H1 (cell line): ENCODE data around the gene KYNU. TPM values are rescaled to one million over a fixed set of nuclear protein-coding genes. Genes with fewer than 3 reads are reported as not detected.

ENCODE experiments used
- CTCF ChIA-PET: fragments of 300-600 bp; sonication (Branson Sonifier 250); formaldehyde crosslinking; loops from one replicate; lab custom pipeline; 2021; ENCODE audit not compliant: partially characterized antibody; lab: Charles Lee
- POLR2A ChIA-PET: fragments of 300-600 bp; sonication (Branson Sonifier 250); formaldehyde crosslinking; loops from one replicate; lab custom pipeline; 2021; ENCODE audit warnings: inconsistent platforms; ENCODE audit not compliant: partially characterized antibody; lab: Charles Lee
- DNase-seq, 2 experiments: peaks; one replicate each; pipeline versions ENCODE4 v3.0.0 to v3.0.0-alpha.2; 2010 to 2022; ENCODE audit warnings: low spot score in 2 of 2, low read depth in 1 of 2, mixed read lengths in 1 of 2
- FAIRE-seq: peaks from 2 replicates; lab custom pipeline; 2011; peaks lifted over from hg19 to GRCh38; lab: Jason Lieb, UNC
- H2AFZ ChIP-seq: 2 replicates; pipeline ENCODE4 v1.8.1; 2012; ENCODE audit warnings: low read length, inconsistent platforms
- H2AK5ac ChIP-seq: 2 replicates; pipeline ENCODE4 v1.6.1; 2013; ENCODE audit warnings: low read depth, low read length
- H2BK120ac ChIP-seq: replicated peaks from 2 replicates; pipeline ENCODE3; 2013; ENCODE audit warnings: low read depth, low read length, inconsistent platforms
- H2BK12ac ChIP-seq: 2 replicates; pipeline ENCODE4 v1.6.1; 2013; ENCODE audit warnings: low read depth, low read length
- H2BK15ac ChIP-seq: 2 replicates; pipeline ENCODE4 v1.6.1; 2013; ENCODE audit warnings: low read length
- H2BK20ac ChIP-seq: 2 replicates; pipeline ENCODE4 v1.6.1; 2013; ENCODE audit warnings: low read length
- H2BK5ac ChIP-seq: 2 replicates; pipeline ENCODE4 v1.6.1; 2013; ENCODE audit warnings: low read depth, low read length
- H3K14ac ChIP-seq: 2 replicates; pipeline ENCODE4 v1.6.1; 2013; ENCODE audit warnings: inconsistent platforms; ENCODE audit not compliant: insufficient read length
- H3K18ac ChIP-seq: 2 replicates; pipeline ENCODE4 v1.6.1; 2013; ENCODE audit warnings: low read length; ENCODE audit errors: extremely low read depth
- H3K23ac ChIP-seq: 2 replicates; pipeline ENCODE4 v1.6.1; 2013; ENCODE audit warnings: inconsistent platforms; ENCODE audit not compliant: insufficient read length
- H3K23me2 ChIP-seq: 2 replicates; pipeline ENCODE4 v1.6.1; 2013; ENCODE audit warnings: low read depth, low read length
- H3K27ac ChIP-seq: 2 replicates; pipeline ENCODE4 v1.6.1; 2011; ENCODE audit warnings: low read depth, low read length, inconsistent platforms
- H3K27me3 ChIP-seq, 4 experiments: replicated peaks in 1 of 4; 1 replicate in 1 of 4; 2 replicates in 3 of 4; pipeline versions ENCODE4 v1.6.1 to v1.8.1; 2011 to 2013; ENCODE audit warnings: low read length in 3 of 4, mild to moderate bottlenecking in 3 of 4, inconsistent platforms in 2 of 4, mixed read lengths in 2 of 4, moderate library complexity in 1 of 4; ENCODE audit not compliant: control insufficient read depth in 3 of 4, insufficient read depth in 3 of 4; ENCODE audit errors: extremely low read depth in 1 of 4
- H3K36me3 ChIP-seq, 4 experiments: 2 replicates each; pipeline versions ENCODE4 v1.6.1 to v1.8.1; 2011 to 2013; ENCODE audit warnings: mild to moderate bottlenecking in 4 of 4, low read length in 3 of 4, moderate library complexity in 2 of 4, control low read depth in 1 of 4, inconsistent platforms in 1 of 4; ENCODE audit not compliant: insufficient read depth in 4 of 4, control insufficient read depth in 2 of 4
- H3K4ac ChIP-seq: replicated peaks from 2 replicates; pipeline ENCODE3; 2013; ENCODE audit warnings: low read length, low read depth, mixed read lengths, inconsistent platforms; ENCODE audit not compliant: insufficient read length
- H3K4me1 ChIP-seq, 4 experiments: replicated peaks in 1 of 4; 1 replicate in 1 of 4; 2 replicates in 3 of 4; pipeline versions ENCODE4 v1.6.1 to v1.8.1; 2011 to 2013; ENCODE audit warnings: low read length in 3 of 4, inconsistent platforms in 2 of 4, mixed read lengths in 1 of 4; ENCODE audit not compliant: insufficient read depth in 4 of 4, control insufficient read depth in 3 of 4
- H3K4me2 ChIP-seq, 2 experiments: 2 replicates each; pipeline versions ENCODE4 v1.6.1 to v1.8.1; 2011 to 2013; ENCODE audit warnings: low read depth in 2 of 2, low read length in 2 of 2, control low read depth in 1 of 2, inconsistent platforms in 1 of 2, mild to moderate bottlenecking in 1 of 2; ENCODE audit not compliant: insufficient read depth in 1 of 2
- H3K4me3 ChIP-seq, 4 experiments: fragments of 200-600, 300-600 bp in 1 of 4; sonication (generic), shearing (Covaris generic), sonication (Bioruptor Twin) in 1 of 4; 2 replicates each; pipeline versions ENCODE4 v1.5.1 to v1.8.1; 2011 to 2016; ENCODE audit warnings: low read length in 4 of 4, low read depth in 3 of 4, control low read depth in 2 of 4, inconsistent platforms in 2 of 4, mild to moderate bottlenecking in 2 of 4, mixed read lengths in 1 of 4, moderate library complexity in 1 of 4; ENCODE audit not compliant: insufficient read depth in 2 of 4; ENCODE audit errors: extremely low read depth in 1 of 4
- H3K56ac ChIP-seq: replicated peaks from 2 replicates; pipeline ENCODE3; 2013; ENCODE audit warnings: low read depth, mild to moderate bottlenecking, mixed read lengths, low read length, inconsistent platforms; ENCODE audit not compliant: insufficient read length
- H3K79me1 ChIP-seq: 2 replicates; pipeline ENCODE4 v1.6.1; 2013; ENCODE audit warnings: low read depth, low read length, control low read depth
- H3K79me2 ChIP-seq, 2 experiments: 2 replicates each; pipeline versions ENCODE4 v1.6.1 to v1.8.1; 2012 to 2013; ENCODE audit warnings: low read length in 2 of 2, mild to moderate bottlenecking in 2 of 2, inconsistent platforms in 1 of 2; ENCODE audit not compliant: insufficient read depth in 2 of 2, control insufficient read depth in 1 of 2
- H3K9ac ChIP-seq, 4 experiments: replicated peaks in 1 of 4; 1 replicate in 1 of 4; 2 replicates in 3 of 4; pipeline versions ENCODE4 v1.6.1 to v1.8.1; 2011 to 2013; ENCODE audit warnings: low read depth in 3 of 4, low read length in 3 of 4, control low read depth in 2 of 4, mild to moderate bottlenecking in 2 of 4, moderate library complexity in 2 of 4, inconsistent platforms in 1 of 4; ENCODE audit errors: extremely low read depth in 1 of 4
- H3K9me3 ChIP-seq, 2 experiments: 2 replicates each; pipeline versions ENCODE4 v1.6.1 to v1.8.1; 2012 to 2013; ENCODE audit warnings: mild to moderate bottlenecking in 2 of 2, moderate library complexity in 2 of 2, control low read depth in 1 of 2, inconsistent platforms in 1 of 2, low read depth in 1 of 2, low read length in 1 of 2, mixed read lengths in 1 of 2; ENCODE audit not compliant: insufficient read depth in 2 of 2
- H4K20me1 ChIP-seq, 2 experiments: replicated peaks in 1 of 2; 2 replicates each; pipeline versions ENCODE3 to v1.8.1; 2011 to 2013; ENCODE audit warnings: inconsistent platforms in 2 of 2, low read length in 2 of 2, mild to moderate bottlenecking in 1 of 2; ENCODE audit not compliant: insufficient read depth in 2 of 2, control insufficient read depth in 1 of 2
- H4K5ac ChIP-seq: 2 replicates; pipeline ENCODE4 v1.6.1; 2013; ENCODE audit warnings: low read length, low read depth, mixed read lengths, inconsistent platforms; ENCODE audit not compliant: insufficient read length
- H4K8ac ChIP-seq: 2 replicates; pipeline ENCODE4 v1.8.0; 2013; ENCODE audit warnings: mild to moderate bottlenecking, moderate library complexity, low read length, inconsistent platforms; ENCODE audit not compliant: insufficient read depth; ENCODE audit errors: extremely low read depth
- H4K91ac ChIP-seq: replicated peaks from 2 replicates; pipeline ENCODE3; 2013; ENCODE audit warnings: low read length, mixed read lengths, inconsistent platforms; ENCODE audit not compliant: insufficient read length
- CTCF ChIP-seq, 3 experiments: IDR thresholded peaks; 1 replicate in 2 of 3; 2 replicates in 1 of 3; pipeline versions ENCODE4 v1.5.1 to v1.6.1; 2011; ENCODE audit warnings: low read length in 3 of 3, mild to moderate bottlenecking in 3 of 3, inconsistent platforms in 2 of 3, low read depth in 1 of 3, moderate library complexity in 1 of 3; ENCODE audit not compliant: insufficient read depth in 1 of 3; ENCODE audit errors: control extremely low read depth in 1 of 3
- E2F6 ChIP-seq: IDR thresholded peaks from 2 replicates; pipeline ENCODE4 v1.6.1; 2012; ENCODE audit warnings: inconsistent platforms
- MAFK ChIP-seq: IDR thresholded peaks from 2 replicates; pipeline ENCODE4 v1.6.1; 2012; ENCODE audit warnings: low read depth, mild to moderate bottlenecking, improper control_type of control experiment, low read length
- RAD21 ChIP-seq, 2 experiments: IDR thresholded peaks in 1 of 2; conservative IDR thresholded peaks in 1 of 2; 2 replicates each; pipeline ENCODE4 v1.6.1; 2011; ENCODE audit warnings: low read depth in 2 of 2, low read length in 2 of 2, improper control_type of control experiment in 1 of 2, inconsistent platforms in 1 of 2, mild to moderate bottlenecking in 1 of 2, moderate library complexity in 1 of 2
- SIX5 ChIP-seq: IDR thresholded peaks from 2 replicates; pipeline ENCODE4 v1.6.1; 2011; ENCODE audit warnings: mild to moderate bottlenecking, low read depth, low read length
- polyA plus RNA-seq, 7 experiments: library from polyadenylated mRNA; depleted of rRNA in 3 of 7; stranded (reverse) in 5 of 7; unstranded in 2 of 7; fragments of >200 nt in 5 of 7; fragments of 200-250 nt in 2 of 7; gene quantifications; 1 replicate in 5 of 7; 2 replicates in 1 of 7; 4 replicates in 1 of 7; pipeline versions ENCODE4 v1.2.1 to v1.2.3, GENCODE V29; 2011 to 2013; ENCODE audit warnings: missing spikeins in 2 of 7, mixed read lengths in 2 of 7
- total RNA-seq: library from RNA; stranded (reverse); fragmentation: NEBNext Ultra II Directional; extraction: Animal tissue kit (Norgen Biotek cat#: 25700); gene quantifications from 2 replicates; pipeline ENCODE4 v1.2.1, GENCODE V29; 2021

KYNU gene
- total and polyA plus RNA-seq, 2 of the 8 experiments (the other 6 are each of a cell fraction or from before 2014, with no cell fraction given) = 0.09 to 0.13 TPM

- Histone ChIP-seq H3K79me2 (no peaks in the 10 kb centered on the region), H2BK20ac (no peak overlapping the region), H3K9ac (no peak overlapping the region), H3K36me3 (no peaks in the 10 kb centered on the region), H3K4me2 (no peak overlapping the region), H3K23me2 (no peaks in the 10 kb centered on the region), H3K18ac (no peak overlapping the region; the same call in 1 of the 2 replicates), H3K4me3 (no peak overlapping the region), H2AK5ac (no peak overlapping the region), H3K79me1 (no peaks in the 10 kb centered on the region), H3K23ac (no peak overlapping the region), H3K14ac (no peak overlapping the region), H3K4me1 (peaks cover 0 to 4% (median under 1%) of the 10 kb centered on the region in 4 experiments; a peak in 2 of 7 replicates), H3K9me3 (no peaks in the 10 kb centered on the region), H2AFZ (no peak overlapping the region), H4K20me1 (no peaks in the 10 kb centered on the region), H3K56ac (no peak overlapping the region), H4K8ac (no peak overlapping the region), H2BK5ac (no peak overlapping the region), H3K27ac (no peak overlapping the region), H4K5ac (no peak overlapping the region), H2BK120ac (no peak overlapping the region), H3K4ac (no peak overlapping the region), H2BK12ac (no peak overlapping the region), H2BK15ac (no peak overlapping the region), H4K91ac (peak overlapping the region; percentile 25), H3K27me3 (no peaks in the 10 kb centered on the region)
- FAIRE-seq = no peak
- CTCF ChIA-PET = interaction anchor here (0.6 to 3.0 kb wide), 24 partner anchors 9 to 817 kb away, joined by 3 to 28 read pairs (median 3); no protein-coding TSS in a partner anchor
- POLR2A ChIA-PET = no interaction called here
- TF ChIP-seq E2F6 (no peak), MAFK (no peak), RAD21 (IDR thresholded peaks at IDR 0.05 in 1 of 2, conservative IDR thresholded peaks at IDR 0.05 in 1 of 2; ENCODE audit: low read depth in 2 of 2, low read length in 2 of 2) (peak; percentile 50 to 64), SIX5 (no peak), CTCF (IDR thresholded peaks at IDR 0.05; ENCODE audit: control extremely low read depth in 1 of 3, insufficient read depth in 1 of 3, low read depth in 1 of 3, low read length in 3 of 3) (peak in 1 of 3 experiments; percentile 18; a peak in 2 of 4 replicates)
- DNase-seq = no peak
Measured at GRCh38 chr2:142980246-142981068, 103.0 kb downstream of the KYNU start.
